GOT3 (cell line): Measurements from ENCODE around the gene KIF5B.
"Not testable (repeated sequence)": the region's sequence is repeated elsewhere in the genome, so short reads cannot be mapped to it uniquely, and the experiment has no call there.

Experiments used
- DNase-seq: peaks from one replicate; lab custom pipeline; 2025; ENCODE audit warnings: mixed read lengths; lab: John Stamatoyannopoulos, UW

The KIF5B gene

GRCh38 chr10:32060347-32060746 is 4.1 kb upstream of the KIF5B start:
- DNase-seq: no peak

DNA sequence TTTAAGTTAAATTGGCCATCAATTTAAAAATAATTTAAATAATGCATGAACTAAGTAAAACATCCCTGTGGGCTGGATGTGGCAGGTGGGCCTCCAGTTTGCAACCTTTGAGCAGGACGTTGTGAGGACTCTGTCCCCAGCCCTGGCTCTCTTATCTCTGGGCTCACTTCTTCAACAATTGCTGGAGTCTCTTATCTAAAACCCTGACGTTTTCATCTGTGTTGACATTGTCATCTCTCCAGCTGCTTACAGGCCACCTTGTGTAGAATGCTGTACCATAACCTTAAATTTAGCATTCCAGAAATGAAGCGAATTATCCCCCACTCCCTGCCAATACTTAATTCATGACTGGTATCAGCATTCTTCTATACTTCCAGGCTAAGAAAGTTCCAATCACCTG is 3.2 kb upstream of the KIF5B start:
- no peak for DNase-seq

DNA sequence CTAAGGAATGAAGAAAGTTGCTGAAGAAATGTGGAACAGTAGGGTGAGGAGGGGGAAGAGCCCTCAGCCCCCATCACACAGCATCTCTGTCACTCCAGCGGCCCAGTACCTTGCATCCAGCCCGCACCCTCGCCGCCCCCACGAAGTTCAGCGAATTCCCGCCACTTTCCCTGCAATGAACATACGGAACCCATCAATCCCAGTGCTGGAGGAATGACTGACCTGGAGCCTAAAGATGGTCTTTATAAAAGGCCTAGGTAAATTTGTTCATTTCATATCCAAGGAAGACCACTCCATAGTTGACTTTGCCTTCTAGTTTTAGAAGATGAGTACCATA is 779 bp upstream of the KIF5B start:
- DNase-seq: no peak

GRCh38 chr10:32055478-32056135 is 618 bp downstream of the KIF5B start:
- DNase-seq: no peak

- DNase-seq: no peak
These were observed 2.1 kb downstream of the KIF5B start for GRCh38 chr10:32054094-32054493.

DNA sequence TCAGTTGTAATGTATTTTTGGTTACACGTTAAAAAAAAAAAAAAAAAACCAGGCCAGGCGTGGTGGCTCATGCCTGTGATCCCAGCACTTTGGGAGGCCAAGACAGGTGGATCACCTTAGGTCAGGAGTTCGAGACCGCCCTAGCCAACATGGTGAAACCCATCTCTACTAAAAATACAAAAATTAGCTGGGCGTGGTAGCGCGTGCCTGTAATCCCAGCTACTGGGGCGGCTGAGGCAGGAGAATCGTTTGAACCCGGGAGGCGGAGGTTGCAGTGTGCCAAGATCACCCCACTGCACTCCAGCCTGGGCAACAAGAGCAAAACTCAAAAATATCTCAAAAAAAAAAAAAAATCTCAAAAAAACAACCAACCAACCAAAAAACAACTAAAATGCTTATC is 2.8 kb downstream of the KIF5B start:
- not testable (repeated sequence) for DNase-seq

DNA sequence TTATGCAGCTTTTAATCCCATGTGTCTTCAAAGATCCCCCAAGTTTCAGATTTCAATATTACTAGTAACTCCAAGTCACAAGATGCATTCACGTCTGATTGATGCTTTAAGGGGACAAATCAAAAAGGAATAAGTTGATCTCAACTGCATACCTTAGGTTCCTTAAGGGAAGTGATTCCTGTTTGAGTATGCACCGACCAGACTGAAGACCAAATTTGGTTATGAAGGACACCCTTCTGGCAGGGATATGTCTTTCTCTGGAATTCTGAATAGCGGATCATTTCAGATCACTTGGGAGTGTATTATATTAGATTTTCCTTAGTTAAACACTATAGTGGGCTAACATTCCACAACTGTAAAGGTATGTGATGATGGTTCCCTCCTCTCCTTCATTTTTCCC is 4.3 kb downstream of the KIF5B start:
- DNase-seq: no peak

DNA sequence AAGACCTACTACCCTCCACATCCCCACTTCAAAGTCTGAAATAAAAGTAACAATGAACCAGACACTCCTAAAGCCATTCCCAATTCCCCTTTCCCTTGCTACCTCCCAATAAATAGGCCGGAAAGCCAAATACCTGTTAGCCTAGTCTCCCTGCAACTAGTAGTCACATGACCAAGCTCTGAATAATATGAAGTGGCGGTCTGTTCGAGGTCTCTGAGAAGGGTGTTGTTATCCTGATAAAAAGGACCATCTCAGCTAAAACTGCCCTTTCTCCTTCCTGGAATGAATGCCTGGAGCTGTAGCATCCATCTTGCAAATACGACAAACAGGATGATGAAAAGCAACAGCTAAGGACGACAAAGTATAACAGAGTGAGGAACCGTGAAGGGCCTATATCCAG is 6.0 kb downstream of the KIF5B start:
- no peak for DNase-seq

GRCh38 chr10:32049113-32049512 is 7.1 kb downstream of the KIF5B start:
- no peak for DNase-seq

- no peak for DNase-seq
These were observed 7.9 kb downstream of the KIF5B start for GRCh38 chr10:32048282-32048681.

DNA sequence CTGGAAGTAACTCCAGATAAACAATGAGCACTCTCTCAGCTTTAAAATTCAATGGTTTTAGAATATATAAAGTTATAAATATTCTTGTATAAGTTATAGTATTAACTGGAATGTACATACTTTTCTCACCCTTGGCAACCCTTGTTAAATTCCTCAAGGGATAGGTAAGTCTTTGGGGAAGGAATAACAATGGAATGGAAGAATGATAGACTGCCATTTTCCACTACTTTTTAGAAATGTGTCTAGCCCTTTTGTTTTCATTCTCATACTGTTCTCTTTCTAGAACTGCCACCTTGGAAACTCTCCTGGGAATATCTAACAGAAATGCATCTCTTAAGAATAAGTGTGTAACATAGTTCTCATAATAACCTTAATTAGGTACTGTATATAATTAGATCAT is 8.3 kb downstream of the KIF5B start:
- no peak for DNase-seq

GRCh38 chr10:32046151-32046550 is 10.1 kb downstream of the KIF5B start:
- DNase-seq: no peak

DNA sequence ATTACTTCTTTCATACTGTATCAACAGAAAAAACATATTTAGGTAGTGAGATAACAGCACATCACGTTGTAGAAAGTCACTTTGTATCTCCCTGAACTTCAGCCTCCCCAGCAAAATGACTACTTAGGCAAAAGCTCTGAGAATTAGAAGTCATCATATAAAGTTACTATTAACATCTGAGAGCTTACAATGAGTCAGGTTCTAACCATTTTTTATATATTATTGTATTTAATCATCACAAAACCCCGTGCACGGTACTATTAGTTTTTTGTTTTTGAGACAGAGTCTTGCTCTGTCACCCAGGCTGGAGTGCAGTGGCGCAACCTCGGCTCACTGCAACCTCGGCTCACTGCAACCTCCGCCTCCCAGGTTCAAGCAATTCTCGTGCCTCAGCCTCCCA is 13.5 kb downstream of the KIF5B start:
- not testable (repeated sequence) for DNase-seq

DNA sequence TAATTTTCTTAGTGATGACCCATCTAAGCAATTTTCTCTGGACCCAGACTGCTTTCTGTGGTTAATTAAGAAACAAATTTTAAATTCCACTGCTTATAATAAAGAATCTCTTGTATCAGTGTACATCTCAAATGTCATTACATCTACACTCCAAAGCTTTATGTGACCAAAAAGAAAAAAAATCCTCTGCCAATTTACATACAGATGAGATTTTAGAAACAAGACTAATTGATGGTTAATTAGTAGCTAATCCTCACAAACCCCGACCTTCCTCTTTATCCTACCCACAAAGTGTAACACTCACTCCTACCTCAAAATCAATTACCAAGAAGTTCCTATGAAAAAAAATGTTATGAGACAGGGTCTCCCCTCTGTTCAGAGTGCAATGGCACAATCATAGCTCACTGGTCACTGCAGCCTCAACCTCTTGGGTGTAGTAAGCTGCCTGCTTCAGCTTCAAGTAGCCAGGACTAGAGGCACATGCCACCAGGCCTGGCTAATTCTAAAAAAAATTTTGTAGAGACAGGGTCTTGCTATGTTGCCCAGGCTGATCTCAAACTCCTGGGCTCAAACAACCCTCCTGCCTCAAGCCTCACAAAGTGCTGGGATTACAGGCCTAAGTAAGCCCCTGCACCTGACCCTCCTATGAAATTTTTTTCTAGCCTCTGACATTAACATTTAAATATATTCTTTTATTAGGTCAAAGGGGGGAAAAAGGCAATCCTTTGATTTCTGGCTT is 14.8 kb downstream of the KIF5B start:
- no peak for DNase-seq

- DNase-seq: no peak
These were observed 16.5 kb downstream of the KIF5B start for GRCh38 chr10:32039734-32040133.

DNA sequence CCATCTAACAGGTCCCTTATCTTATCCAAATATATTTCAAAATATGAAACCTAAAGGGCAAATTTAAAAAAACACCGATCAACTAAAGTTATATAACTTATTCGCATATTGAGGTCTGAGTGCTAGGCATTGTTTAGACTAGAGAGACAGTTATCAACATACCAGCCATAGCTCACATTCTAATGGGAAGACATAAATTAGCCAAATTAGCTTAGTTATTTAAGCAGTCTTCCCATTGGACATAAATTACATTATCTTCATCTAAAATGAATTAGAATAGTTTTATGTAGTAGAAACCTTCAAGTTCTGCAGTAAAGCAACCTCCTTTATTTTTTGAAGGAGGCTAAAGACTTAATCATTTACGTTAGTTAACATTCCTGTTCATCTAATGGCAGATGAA is 17.4 kb downstream of the KIF5B start:
- DNase-seq: no peak

DNA sequence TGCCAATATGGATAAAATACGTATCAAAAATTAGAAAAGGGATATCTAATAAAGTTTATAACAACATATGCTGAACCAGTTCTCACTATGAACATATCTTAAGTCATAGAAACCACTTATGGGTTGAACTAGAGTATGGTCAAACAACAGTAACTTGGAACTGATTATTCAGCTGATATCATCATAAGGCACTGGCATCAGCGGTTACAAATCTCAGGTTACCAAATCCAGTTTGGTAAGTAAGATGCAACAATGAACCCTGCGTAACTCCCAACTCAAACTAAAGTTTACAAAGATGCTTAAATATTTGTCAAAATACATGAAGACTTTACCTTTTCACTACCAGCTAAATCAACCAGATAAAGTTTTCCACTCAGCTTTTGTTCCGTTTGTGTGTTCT is 19.3 kb downstream of the KIF5B start:
- DNase-seq: no peak

DNA sequence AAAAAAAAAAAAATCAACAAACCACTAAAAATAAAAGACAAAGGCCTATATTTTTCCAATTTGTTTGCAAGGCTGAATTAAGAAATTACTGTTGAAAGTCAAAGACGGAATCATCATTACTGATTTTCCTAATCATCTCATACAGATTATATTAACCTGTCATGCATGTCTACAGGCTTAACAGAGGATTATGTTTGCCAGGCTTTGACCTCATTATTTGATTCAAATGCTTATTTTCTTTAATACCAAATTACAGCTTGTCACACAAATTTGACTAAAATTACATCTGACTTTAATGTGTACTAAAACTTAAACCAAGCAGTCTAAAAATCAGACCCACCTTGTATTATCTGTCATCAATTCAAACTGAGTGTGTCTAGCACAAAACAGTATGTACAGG is 21.2 kb downstream of the KIF5B start:
- no peak for DNase-seq

DNA sequence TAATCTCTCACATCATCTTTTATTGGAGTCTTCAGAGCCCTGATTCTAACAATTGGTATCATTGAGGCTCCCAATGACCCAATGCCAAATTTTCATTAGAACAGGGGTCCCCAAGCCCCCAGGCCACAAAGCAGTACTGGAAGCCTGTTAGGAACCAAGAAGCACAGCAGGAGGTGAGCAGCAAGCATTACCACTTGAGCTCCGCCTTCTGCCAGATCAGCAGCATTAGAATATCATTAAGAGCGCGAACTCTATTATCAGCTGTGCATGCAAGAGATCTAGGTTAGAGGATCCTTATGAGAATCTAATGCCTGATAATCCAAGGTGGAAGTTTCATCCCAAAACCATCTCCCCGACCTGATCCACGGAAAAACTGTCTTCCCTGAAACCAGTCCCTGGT is 23.1 kb downstream of the KIF5B start:
- DNase-seq: no peak

DNA sequence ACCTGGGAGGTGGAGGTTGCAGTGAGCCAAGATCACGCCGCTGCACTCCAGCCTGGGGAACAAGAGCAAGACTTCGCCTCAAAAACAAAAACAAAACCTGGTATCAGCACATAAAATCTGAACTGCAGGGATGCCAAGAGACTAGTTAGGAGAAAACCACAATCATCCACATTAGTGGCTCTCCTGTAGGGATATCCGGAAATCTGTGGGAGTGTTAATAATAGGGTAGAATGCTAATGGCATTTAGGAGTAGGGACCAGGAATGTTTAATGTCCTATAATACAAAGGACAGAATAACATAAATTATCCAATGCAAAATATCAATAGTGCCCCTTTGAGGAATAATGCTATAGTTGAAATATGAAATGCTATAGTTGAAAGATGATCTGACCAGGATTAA is 24.3 kb downstream of the KIF5B start:
- DNase-seq: no peak

DNA sequence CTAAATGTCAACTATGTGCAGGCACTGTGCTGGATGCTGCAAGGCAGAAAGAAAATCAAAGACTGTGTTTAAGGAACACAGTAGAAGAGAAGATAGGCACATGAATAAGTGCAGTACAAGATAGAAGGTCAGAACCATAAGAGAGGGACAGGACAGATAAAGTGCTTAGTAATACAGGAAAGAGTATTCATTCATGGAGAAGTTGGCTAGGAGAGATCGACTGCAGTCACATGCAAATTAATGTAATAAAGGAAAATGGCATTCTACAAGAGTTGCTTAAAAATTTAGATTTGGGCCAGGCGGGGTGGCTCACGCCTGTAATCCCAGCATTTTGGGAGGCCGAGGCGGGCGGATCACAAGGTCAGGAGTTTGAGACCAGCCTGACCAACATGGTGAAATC is 24.8 kb downstream of the KIF5B start:
- no peak for DNase-seq

GRCh38 chr10:32028710-32029109 is 27.5 kb downstream of the KIF5B start:
- no peak for DNase-seq

GRCh38 chr10:32023264-32023663 is 33.0 kb downstream of the KIF5B start:
- DNase-seq: no peak

DNA sequence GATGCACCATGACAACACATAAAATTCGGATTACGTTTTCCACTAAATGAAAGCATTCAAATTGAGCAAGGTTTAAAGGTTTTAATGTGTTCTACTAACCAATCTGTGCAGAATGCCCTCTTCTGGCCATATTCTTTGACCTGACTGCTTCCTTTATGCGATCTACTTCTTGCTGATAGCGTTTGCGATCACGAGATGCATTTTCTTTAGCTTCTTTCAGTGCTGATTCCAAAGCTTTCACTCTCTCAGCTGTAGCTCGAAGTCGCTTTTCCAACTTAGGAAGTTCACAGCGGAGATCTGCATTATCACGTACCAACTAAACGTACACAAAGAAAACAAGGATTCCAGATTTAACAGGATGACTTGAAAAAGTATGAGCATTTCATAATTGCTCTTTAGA is 39.2 kb downstream of the KIF5B start:
- no peak for DNase-seq
